Panc1 (cell line): Measurements from ENCODE around the gene AKT3. TPM values are rescaled to one million over a fixed set of nuclear protein-coding genes. Genes with fewer than 3 reads are reported as not detected.

Source experiments
- ATAC-seq: fragments of 200-7000 bp; cut with Tn5 transposase; 2 replicates; pipeline ENCODE4 v1.9.1; 2020; ENCODE audit warnings: mild to moderate bottlenecking, moderate library complexity
- BruUV-seq: library from RNA; stranded (reverse); fragments of 400-500 nt; replicated peaks from 2 replicates; lab custom pipeline; 2021; lab: Mats Ljungman, UMichigan
- CTCF ChIA-PET: fragments of 300-600 bp; sonication (Branson Sonifier 250); formaldehyde crosslinking; loops from one replicate; lab custom pipeline; 2022; ENCODE audit warnings: antibody characterized with exemption; lab: Charles Lee
- POLR2A ChIA-PET: fragments of 300-600 bp; sonication (Branson Sonifier 250); formaldehyde crosslinking; loops from one replicate; lab custom pipeline; 2022; ENCODE audit warnings: antibody characterized with exemption; lab: Charles Lee
- DNase-seq: peaks from one replicate; pipeline ENCODE4 v3.0.0-alpha.2; 2010; ENCODE audit warnings: low read depth, low spot score
- H3K27ac ChIP-seq: 2 replicates; pipeline ENCODE4 v1.5.1; 2011; ENCODE audit warnings: mild to moderate bottlenecking, low read length, inconsistent platforms
- H3K27me3 ChIP-seq: fragments of 200-500 bp; sonication (Bioruptor generic); 2 replicates; pipeline ENCODE4 v1.6.0; 2014; ENCODE audit warnings: low read length, inconsistent platforms; ENCODE audit not compliant: control insufficient read depth, insufficient read depth
- H3K36me3 ChIP-seq: fragments of 200-500 bp; sonication (Bioruptor generic); 2 replicates; pipeline ENCODE4 v1.5.1; 2014; ENCODE audit warnings: inconsistent platforms, mild to moderate bottlenecking, low read length, moderate library complexity; ENCODE audit not compliant: control insufficient read depth, insufficient read depth
- H3K4me1 ChIP-seq: 2 replicates; pipeline ENCODE4 v1.5.1; 2011; ENCODE audit warnings: inconsistent platforms, mild to moderate bottlenecking, low read length, moderate library complexity; ENCODE audit not compliant: control insufficient read depth, insufficient read depth
- H3K4me3 ChIP-seq, 2 experiments: 2 replicates each; pipeline ENCODE4 v1.5.1; 2011 to 2012; ENCODE audit warnings: low read depth in 2 of 2, low read length in 2 of 2, mild to moderate bottlenecking in 2 of 2, inconsistent platforms in 1 of 2, moderate library complexity in 1 of 2
- H3K9me3 ChIP-seq: fragments of 200-500 bp; sonication (Bioruptor generic); 2 replicates; pipeline ENCODE4 v1.5.1; 2014; ENCODE audit warnings: low read depth, mild to moderate bottlenecking, inconsistent platforms, low read length, moderate library complexity; ENCODE audit not compliant: control insufficient read depth, insufficient read depth
- POLR2AphosphoS5 ChIP-seq: IDR thresholded peaks from 2 replicates; pipeline ENCODE4 v1.6.1; 2012; ENCODE audit warnings: mild to moderate bottlenecking, low read depth, low read length, moderate library complexity
- SIN3A ChIP-seq: IDR thresholded peaks from 2 replicates; pipeline ENCODE4 v1.6.1; 2012; ENCODE audit warnings: low read depth, mild to moderate bottlenecking, low read length, moderate library complexity, borderline replicate concordance; ENCODE audit not compliant: insufficient read depth
- TCF7L2 ChIP-seq: IDR thresholded peaks from 2 replicates; pipeline ENCODE4 v1.6.1; 2011; ENCODE audit warnings: mild to moderate bottlenecking, low read depth, low read length, inconsistent platforms
- in situ Hi-C: cut with HindIII; loops from 2 replicates; pipeline ENCODE4 v1.10.0; 2016; ENCODE audit warnings: low sequenced_read_pairs, low pct_unique_long_range_greater_than_20kb
- intact Hi-C: fragments of 100-400 bp; cut with micrococcal nuclease; formaldehyde crosslinking; loops from one replicate; pipeline ENCODE4 v1.10.0; 2022; ENCODE audit not compliant: unreplicated experiment
- total RNA-seq: library from RNA; stranded (reverse); gene quantifications from one replicate; pipeline ENCODE4 v1.2.1, GENCODE V29; 2021; ENCODE audit not compliant: unreplicated experiment
- TF ChIP-seq, protein P1 (sequence below): fragments of 450-650 bp; IDR thresholded peaks from 2 replicates; pipeline ENCODE4 v1.5.1; 2017; ENCODE audit warnings: mild to moderate bottlenecking
- TF ChIP-seq, protein P2 (sequence below), 2 experiments: IDR thresholded peaks; 2 replicates each; pipeline ENCODE4 v1.6.1; 2011 to 2012; ENCODE audit warnings: low read depth in 2 of 2, control low read depth in 1 of 2, low read length in 1 of 2, mild to moderate bottlenecking in 1 of 2, moderate library complexity in 1 of 2; ENCODE audit not compliant: insufficient read depth in 1 of 2

AKT3 gene
- total RNA-seq, 1 experiment from 2014 or later = 11.0 TPM

DNA sequence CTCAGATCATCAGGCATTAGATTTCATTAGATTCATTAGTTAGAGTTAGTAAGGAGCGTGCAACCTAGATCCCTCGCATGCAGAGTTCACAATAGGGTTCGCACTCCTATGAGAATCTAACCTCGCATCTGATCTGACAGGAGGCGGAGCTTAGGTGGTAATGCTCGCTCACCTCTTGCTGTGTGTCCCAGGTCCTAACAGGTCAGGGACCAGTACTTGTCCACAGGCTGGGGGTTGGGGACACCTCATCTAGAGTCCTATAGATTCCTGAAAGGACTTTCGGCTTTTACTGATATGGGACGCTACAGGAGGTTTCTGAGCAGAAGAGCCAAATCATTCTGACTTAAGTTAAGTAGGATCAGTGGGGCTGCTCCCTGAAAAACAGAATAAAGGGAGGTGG lies 91.4 kb downstream of the AKT3 start:
- no peak for ATAC-seq
- no peaks in the 10 kb centered on the region for H3K9me3 ChIP-seq
- H3K4me3 ChIP-seq = no peak overlapping the region
- no peaks in the 10 kb centered on the region for H3K27me3 ChIP-seq
- no peak for DNase-seq
- H3K4me1 ChIP-seq = no peaks in the 10 kb centered on the region
- POLR2A ChIA-PET = no interaction called here
- H3K36me3 ChIP-seq = no peaks in the 10 kb centered on the region; the same call in 1 of the 2 replicates
- in situ Hi-C loops (no loop called here), intact Hi-C loops (no loop called here)
- no peak overlapping the region for H3K27ac ChIP-seq
- no peak for TF ChIP-seq SIN3A
- no peak for TF ChIP-seq POLR2AphosphoS5
- TF ChIP-seq TCF7L2 = no peak
- TF ChIP-seq, protein P1, sequence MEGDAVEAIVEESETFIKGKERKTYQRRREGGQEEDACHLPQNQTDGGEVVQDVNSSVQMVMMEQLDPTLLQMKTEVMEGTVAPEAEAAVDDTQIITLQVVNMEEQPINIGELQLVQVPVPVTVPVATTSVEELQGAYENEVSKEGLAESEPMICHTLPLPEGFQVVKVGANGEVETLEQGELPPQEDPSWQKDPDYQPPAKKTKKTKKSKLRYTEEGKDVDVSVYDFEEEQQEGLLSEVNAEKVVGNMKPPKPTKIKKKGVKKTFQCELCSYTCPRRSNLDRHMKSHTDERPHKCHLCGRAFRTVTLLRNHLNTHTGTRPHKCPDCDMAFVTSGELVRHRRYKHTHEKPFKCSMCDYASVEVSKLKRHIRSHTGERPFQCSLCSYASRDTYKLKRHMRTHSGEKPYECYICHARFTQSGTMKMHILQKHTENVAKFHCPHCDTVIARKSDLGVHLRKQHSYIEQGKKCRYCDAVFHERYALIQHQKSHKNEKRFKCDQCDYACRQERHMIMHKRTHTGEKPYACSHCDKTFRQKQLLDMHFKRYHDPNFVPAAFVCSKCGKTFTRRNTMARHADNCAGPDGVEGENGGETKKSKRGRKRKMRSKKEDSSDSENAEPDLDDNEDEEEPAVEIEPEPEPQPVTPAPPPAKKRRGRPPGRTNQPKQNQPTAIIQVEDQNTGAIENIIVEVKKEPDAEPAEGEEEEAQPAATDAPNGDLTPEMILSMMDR = no peak
- TF ChIP-seq, protein P2, sequence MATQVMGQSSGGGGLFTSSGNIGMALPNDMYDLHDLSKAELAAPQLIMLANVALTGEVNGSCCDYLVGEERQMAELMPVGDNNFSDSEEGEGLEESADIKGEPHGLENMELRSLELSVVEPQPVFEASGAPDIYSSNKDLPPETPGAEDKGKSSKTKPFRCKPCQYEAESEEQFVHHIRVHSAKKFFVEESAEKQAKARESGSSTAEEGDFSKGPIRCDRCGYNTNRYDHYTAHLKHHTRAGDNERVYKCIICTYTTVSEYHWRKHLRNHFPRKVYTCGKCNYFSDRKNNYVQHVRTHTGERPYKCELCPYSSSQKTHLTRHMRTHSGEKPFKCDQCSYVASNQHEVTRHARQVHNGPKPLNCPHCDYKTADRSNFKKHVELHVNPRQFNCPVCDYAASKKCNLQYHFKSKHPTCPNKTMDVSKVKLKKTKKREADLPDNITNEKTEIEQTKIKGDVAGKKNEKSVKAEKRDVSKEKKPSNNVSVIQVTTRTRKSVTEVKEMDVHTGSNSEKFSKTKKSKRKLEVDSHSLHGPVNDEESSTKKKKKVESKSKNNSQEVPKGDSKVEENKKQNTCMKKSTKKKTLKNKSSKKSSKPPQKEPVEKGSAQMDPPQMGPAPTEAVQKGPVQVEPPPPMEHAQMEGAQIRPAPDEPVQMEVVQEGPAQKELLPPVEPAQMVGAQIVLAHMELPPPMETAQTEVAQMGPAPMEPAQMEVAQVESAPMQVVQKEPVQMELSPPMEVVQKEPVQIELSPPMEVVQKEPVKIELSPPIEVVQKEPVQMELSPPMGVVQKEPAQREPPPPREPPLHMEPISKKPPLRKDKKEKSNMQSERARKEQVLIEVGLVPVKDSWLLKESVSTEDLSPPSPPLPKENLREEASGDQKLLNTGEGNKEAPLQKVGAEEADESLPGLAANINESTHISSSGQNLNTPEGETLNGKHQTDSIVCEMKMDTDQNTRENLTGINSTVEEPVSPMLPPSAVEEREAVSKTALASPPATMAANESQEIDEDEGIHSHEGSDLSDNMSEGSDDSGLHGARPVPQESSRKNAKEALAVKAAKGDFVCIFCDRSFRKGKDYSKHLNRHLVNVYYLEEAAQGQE (IDR thresholded peaks at IDR 0.05; ENCODE audit: insufficient read depth in 1 of 2, low read depth in 2 of 2, low read length in 1 of 2) = no peak
- CTCF ChIA-PET = no interaction called here
- no TSS peak for BruUV-seq

DNA sequence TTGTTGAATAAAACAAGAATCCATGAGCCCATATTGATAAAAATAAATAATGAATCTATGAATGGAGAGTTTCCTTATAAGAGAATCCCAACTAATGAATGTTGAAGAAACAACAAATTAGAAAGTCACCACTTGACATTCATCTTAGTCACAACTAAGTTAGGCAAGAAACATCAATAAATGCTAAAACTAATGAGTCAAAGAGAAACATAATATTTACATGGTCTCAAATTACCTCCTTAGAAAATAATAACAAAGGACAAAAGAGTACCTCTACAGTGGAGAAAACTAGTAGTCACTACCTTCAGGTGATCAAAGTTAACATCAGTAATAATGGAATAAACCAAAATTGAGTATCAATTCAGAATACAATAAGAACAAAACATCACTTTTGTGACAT lies 93.5 kb downstream of the AKT3 start:
- no peak for DNase-seq
- H3K4me1 ChIP-seq = no peaks in the 10 kb centered on the region
- TF ChIP-seq, protein P1 = no peak
- TF ChIP-seq SIN3A (no peak), TCF7L2 (no peak), POLR2AphosphoS5 (no peak)
- TF ChIP-seq, protein P2 (IDR thresholded peaks at IDR 0.05; ENCODE audit: insufficient read depth in 1 of 2, low read depth in 2 of 2, low read length in 1 of 2) = no peak
- ChIA-PET CTCF (no interaction called here), POLR2A (interaction anchor here (0.6 kb wide), 1 partner anchor 207 kb away, joined by 3 read pairs; no protein-coding TSS in a partner anchor)
- no peak for ATAC-seq
- no peaks in the 10 kb centered on the region; the same call in 1 of the 2 replicates for H3K36me3 ChIP-seq
- no peak overlapping the region for H3K4me3 ChIP-seq
- no peaks in the 10 kb centered on the region for H3K9me3 ChIP-seq
- in situ Hi-C loops = no loop called here
- no peak overlapping the region for H3K27ac ChIP-seq
- H3K27me3 ChIP-seq = no peaks in the 10 kb centered on the region
- intact Hi-C loops = no loop called here
- BruUV-seq = no TSS peak
